IPS-20b (cell line): ENCODE results near the gene PIAS3.
"Not testable (repeated sequence)": the region's sequence is repeated elsewhere in the genome, so short reads cannot be mapped to it uniquely, and the experiment has no call there.

ENCODE experiments used
- H3K27ac ChIP-seq: one replicate; pipeline ENCODE4 v1.5.1; 2013; ENCODE audit warnings: low read length
- H3K27me3 ChIP-seq: 2 replicates; pipeline ENCODE4 v1.6.1; 2013; ENCODE audit warnings: mild to moderate bottlenecking, low read length, inconsistent platforms; ENCODE audit not compliant: insufficient read depth
- H3K36me3 ChIP-seq: 2 replicates; pipeline ENCODE4 v1.6.1; 2013; ENCODE audit warnings: low read depth, mild to moderate bottlenecking, inconsistent platforms, low read length, moderate library complexity; ENCODE audit not compliant: insufficient read depth
- H3K4me1 ChIP-seq: 2 replicates; pipeline ENCODE4 v1.6.1; 2013; ENCODE audit warnings: mild to moderate bottlenecking, control low read depth, inconsistent platforms, low read length, moderate library complexity; ENCODE audit not compliant: insufficient read depth
- H3K4me3 ChIP-seq: 2 replicates; pipeline ENCODE4 v1.5.1; 2013; ENCODE audit warnings: mild to moderate bottlenecking, low read length, inconsistent platforms
- H3K9ac ChIP-seq: 2 replicates; pipeline ENCODE4 v1.6.1; 2013; ENCODE audit warnings: low read depth, mild to moderate bottlenecking, inconsistent platforms, low read length, moderate library complexity
- H3K9me3 ChIP-seq: 2 replicates; pipeline ENCODE4 v1.6.1; 2013; ENCODE audit warnings: mild to moderate bottlenecking, low read depth, low read length, inconsistent platforms; ENCODE audit not compliant: insufficient read depth

Gene PIAS3

GRCh38 chr1:145818095-145818494 is 40.8 kb downstream of the PIAS3 start:
- not testable (repeated sequence) for H3K9ac ChIP-seq, H3K4me3 ChIP-seq, H3K27ac ChIP-seq, H3K36me3 ChIP-seq, H3K27me3 ChIP-seq, H3K9me3 ChIP-seq, H3K4me1 ChIP-seq

- not testable (repeated sequence) for H3K27ac ChIP-seq, H3K4me1 ChIP-seq, H3K9me3 ChIP-seq, H3K9ac ChIP-seq, H3K36me3 ChIP-seq, H3K27me3 ChIP-seq, H3K4me3 ChIP-seq
These were observed 45.7 kb downstream of the PIAS3 start for GRCh38 chr1:145812977-145813810.

- H3K9me3 ChIP-seq = no peaks in the 10 kb centered on the region
- H3K36me3 ChIP-seq = no peaks in the 10 kb centered on the region
- no peak overlapping the region for H3K9ac ChIP-seq
- no peak overlapping the region for H3K4me3 ChIP-seq
- H3K27ac ChIP-seq = no peak overlapping the region
- H3K27me3 ChIP-seq = no peaks in the 10 kb centered on the region
- H3K4me1 ChIP-seq = peaks cover 7% of the 10 kb centered on the region
These were observed 52.0 kb downstream of the PIAS3 start for GRCh38 chr1:145806844-145807243.

GRCh38 chr1:145806408-145806807 is 52.5 kb downstream of the PIAS3 start:
- no peak overlapping the region for H3K9ac ChIP-seq
- no peak overlapping the region for H3K27ac ChIP-seq
- no peak overlapping the region for H3K4me3 ChIP-seq
- H3K27me3 ChIP-seq = no peaks in the 10 kb centered on the region
- H3K36me3 ChIP-seq = no peaks in the 10 kb centered on the region
- H3K9me3 ChIP-seq = no peaks in the 10 kb centered on the region
- H3K4me1 ChIP-seq = peaks cover 7% of the 10 kb centered on the region

GRCh38 chr1:145805057-145805456 is 53.8 kb downstream of the PIAS3 start:
- H3K4me1 ChIP-seq = peaks cover 7% of the 10 kb centered on the region
- H3K27me3 ChIP-seq = no peaks in the 10 kb centered on the region
- H3K4me3 ChIP-seq = no peak overlapping the region
- no peak overlapping the region for H3K9ac ChIP-seq
- no peaks in the 10 kb centered on the region for H3K9me3 ChIP-seq
- no peak overlapping the region for H3K27ac ChIP-seq
- no peaks in the 10 kb centered on the region for H3K36me3 ChIP-seq

- no peaks in the 10 kb centered on the region for H3K36me3 ChIP-seq
- peaks cover 7% of the 10 kb centered on the region for H3K4me1 ChIP-seq
- no peak overlapping the region for H3K9ac ChIP-seq
- H3K27ac ChIP-seq = no peak overlapping the region
- no peaks in the 10 kb centered on the region for H3K27me3 ChIP-seq
- H3K9me3 ChIP-seq = no peaks in the 10 kb centered on the region
- H3K4me3 ChIP-seq = no peak overlapping the region
These were observed 54.4 kb downstream of the PIAS3 start for GRCh38 chr1:145804235-145805045.

GRCh38 chr1:145799806-145800205 is 59.1 kb downstream of the PIAS3 start:
- H3K27me3 ChIP-seq = no peaks in the 10 kb centered on the region
- H3K9me3 ChIP-seq = peaks cover 13% of the 10 kb centered on the region
- H3K4me1 ChIP-seq = peaks cover 4% of the 10 kb centered on the region
- no peak overlapping the region for H3K27ac ChIP-seq
- no peak overlapping the region for H3K4me3 ChIP-seq
- H3K36me3 ChIP-seq = no peaks in the 10 kb centered on the region
- no peak overlapping the region for H3K9ac ChIP-seq
